Measurements from ENCODE around the gene FBLN7.

FBLN7 gene

GRCh38 chr2:112220186-112220585 is 82.0 kb downstream of the FBLN7 start:
- no peak overlapping the region for H3K9ac ChIP-seq
- no peaks in the 10 kb centered on the region for H3K27me3 ChIP-seq
- no peak overlapping the region for H3K4me3 ChIP-seq
- TF ChIP-seq Cebpa-rat (IDR thresholded peaks at IDR 0.05): no peak
- no peak overlapping the region for H3K27ac ChIP-seq
- no peaks in the 10 kb centered on the region for H4K20me1 ChIP-seq
- peaks cover 48% of the 10 kb centered on the region for H3K36me3 ChIP-seq
- H3K4me2 ChIP-seq: no peak overlapping the region
- peaks cover 43% of the 10 kb centered on the region for H3K9me3 ChIP-seq
- H3K4me1 ChIP-seq: peaks cover 20% of the 10 kb centered on the region

DNA sequence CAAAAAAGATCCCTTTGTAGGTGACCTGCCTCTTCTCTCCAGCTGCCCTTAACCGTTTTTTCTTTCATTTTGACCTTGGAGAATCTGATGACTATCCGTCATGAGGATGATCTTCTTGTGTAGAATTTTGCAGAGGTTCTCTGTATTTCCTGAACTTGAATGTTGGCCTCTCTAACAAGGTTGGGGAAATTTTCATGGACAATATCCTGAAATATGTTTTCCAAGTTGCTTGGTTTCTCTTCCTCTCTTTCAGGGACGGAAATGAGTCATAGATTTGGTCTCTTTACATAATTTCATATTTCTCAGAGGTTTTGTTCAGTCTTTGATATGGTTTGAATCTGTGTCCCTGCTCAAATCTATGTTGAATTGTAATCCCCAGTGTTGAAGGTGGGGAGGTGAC is 82.6 kb downstream of the FBLN7 start:
- no peaks in the 10 kb centered on the region for H3K27me3 ChIP-seq
- peaks cover 51% of the 10 kb centered on the region for H3K36me3 ChIP-seq
- H3K4me2 ChIP-seq: no peak overlapping the region
- H3K9ac ChIP-seq: no peak overlapping the region
- peaks cover 20% of the 10 kb centered on the region for H3K4me1 ChIP-seq
- no peaks in the 10 kb centered on the region for H4K20me1 ChIP-seq
- no peak overlapping the region for H3K27ac ChIP-seq
- TF ChIP-seq Cebpa-rat (IDR thresholded peaks at IDR 0.05): no peak
- peaks cover 43% of the 10 kb centered on the region for H3K9me3 ChIP-seq
- no peak overlapping the region for H3K4me3 ChIP-seq

GRCh38 chr2:112229348-112229747 is 91.2 kb downstream of the FBLN7 start:
- peaks cover 68% of the 10 kb centered on the region for H3K36me3 ChIP-seq
- no peak overlapping the region for H3K4me3 ChIP-seq
- peaks cover 17% of the 10 kb centered on the region for H3K9me3 ChIP-seq
- no peak overlapping the region for H3K9ac ChIP-seq
- no peaks in the 10 kb centered on the region for H4K20me1 ChIP-seq
- no peak for TF ChIP-seq Cebpa-rat (IDR thresholded peaks at IDR 0.05)
- H3K27me3 ChIP-seq: no peaks in the 10 kb centered on the region
- H3K27ac ChIP-seq: no peak overlapping the region
- H3K4me1 ChIP-seq: peaks cover 9% of the 10 kb centered on the region
- peak overlapping the region; percentile 42 for H3K4me2 ChIP-seq

GRCh38 chr2:112230371-112230770 is 92.2 kb downstream of the FBLN7 start:
- Histone ChIP-seq H3K4me3 (no peak overlapping the region), H4K20me1 (no peaks in the 10 kb centered on the region), H3K27me3 (no peaks in the 10 kb centered on the region), H3K27ac (no peak overlapping the region), H3K9ac (no peak overlapping the region), H3K36me3 (peaks cover 69% of the 10 kb centered on the region), H3K4me2 (no peak overlapping the region), H3K9me3 (peaks cover 17% of the 10 kb centered on the region), H3K4me1 (peaks cover 9% of the 10 kb centered on the region)
- no peak for TF ChIP-seq Cebpa-rat (IDR thresholded peaks at IDR 0.05)
